GM13977 (cell line): ENCODE measurements around the gene ZBTB21.
"Not testable (repeated sequence)": the region's sequence is repeated elsewhere in the genome, so short reads cannot be mapped to it uniquely, and the experiment has no call there.

Experiments
- DNase-seq: peaks from one replicate; pipeline ENCODE4 v3.0.0; 2012; ENCODE audit warnings: low spot score
- in situ Hi-C: fragments of 300-500 bp; cut with MboI; formaldehyde crosslinking; loops from one replicate; pipeline ENCODE4 v1.12.0; 2022; ENCODE audit warnings: low sequenced_read_pairs, low pct_unique_long_range_greater_than_20kb, mixed read lengths, inconsistent platforms; ENCODE audit not compliant: unreplicated experiment
- TF ChIP-seq, protein P1 (sequence below): IDR thresholded peaks from 2 replicates; pipeline ENCODE4 v1.5.1; 2012; ENCODE audit warnings: mild to moderate bottlenecking, control low read depth; ENCODE audit not compliant: insufficient read depth; ENCODE audit errors: extremely low read depth, missing control alignments

ZBTB21 gene

GRCh38 chr21:41952568-41953248 is 57.5 kb downstream of the ZBTB21 start:
- no peak for DNase-seq

DNA sequence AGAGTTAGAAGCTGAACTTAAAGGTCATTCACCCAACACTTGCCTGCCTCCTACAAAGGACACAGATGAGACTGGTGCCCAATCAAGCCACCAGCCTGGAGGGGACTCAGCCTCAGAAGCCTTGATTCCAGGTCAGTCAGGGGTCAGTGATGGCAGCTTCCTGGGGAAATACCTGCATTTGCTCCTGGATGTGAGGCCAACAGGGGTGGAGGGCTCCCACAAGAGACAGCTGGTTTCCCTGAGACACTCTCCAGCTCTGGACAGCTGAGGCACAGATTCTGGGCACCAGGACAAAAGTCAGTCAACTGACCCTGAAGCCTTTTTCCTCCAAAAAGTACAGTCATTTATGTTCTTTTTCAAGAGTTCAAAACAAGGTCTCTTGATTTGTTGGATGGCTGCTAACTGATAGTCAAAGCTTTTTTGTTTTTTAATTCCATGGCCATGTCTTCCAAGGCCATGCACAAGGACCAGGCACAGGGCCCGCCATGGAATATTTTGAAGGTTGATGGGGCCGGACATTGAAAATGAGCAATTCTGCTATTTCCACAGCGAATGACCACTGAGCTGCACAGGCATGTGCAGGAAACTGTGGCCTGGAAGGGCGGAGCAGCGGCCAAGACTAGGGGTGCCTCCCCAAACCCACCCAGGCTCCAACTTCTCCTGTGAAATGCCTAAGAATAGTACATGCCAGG is 58.1 kb downstream of the ZBTB21 start:
- TF ChIP-seq, protein P1, sequence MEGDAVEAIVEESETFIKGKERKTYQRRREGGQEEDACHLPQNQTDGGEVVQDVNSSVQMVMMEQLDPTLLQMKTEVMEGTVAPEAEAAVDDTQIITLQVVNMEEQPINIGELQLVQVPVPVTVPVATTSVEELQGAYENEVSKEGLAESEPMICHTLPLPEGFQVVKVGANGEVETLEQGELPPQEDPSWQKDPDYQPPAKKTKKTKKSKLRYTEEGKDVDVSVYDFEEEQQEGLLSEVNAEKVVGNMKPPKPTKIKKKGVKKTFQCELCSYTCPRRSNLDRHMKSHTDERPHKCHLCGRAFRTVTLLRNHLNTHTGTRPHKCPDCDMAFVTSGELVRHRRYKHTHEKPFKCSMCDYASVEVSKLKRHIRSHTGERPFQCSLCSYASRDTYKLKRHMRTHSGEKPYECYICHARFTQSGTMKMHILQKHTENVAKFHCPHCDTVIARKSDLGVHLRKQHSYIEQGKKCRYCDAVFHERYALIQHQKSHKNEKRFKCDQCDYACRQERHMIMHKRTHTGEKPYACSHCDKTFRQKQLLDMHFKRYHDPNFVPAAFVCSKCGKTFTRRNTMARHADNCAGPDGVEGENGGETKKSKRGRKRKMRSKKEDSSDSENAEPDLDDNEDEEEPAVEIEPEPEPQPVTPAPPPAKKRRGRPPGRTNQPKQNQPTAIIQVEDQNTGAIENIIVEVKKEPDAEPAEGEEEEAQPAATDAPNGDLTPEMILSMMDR: no peak
- DNase-seq: no peak
- in situ Hi-C loops: no loop called here

More at GRCh38 chr21:41952568-41953248, 57.5 kb downstream of the ZBTB21 start:
- TF ChIP-seq, protein P1: no peak
- in situ Hi-C loops: no loop called here

GRCh38 chr21:41950941-41951351 is 59.2 kb downstream of the ZBTB21 start:
- DNase-seq: no peak
- in situ Hi-C loops: no loop called here
- TF ChIP-seq, protein P1: no peak

- DNase-seq, in situ Hi-C loops: not testable (repeated sequence)
Observed at GRCh38 chr21:41949631-41950030, 60.5 kb downstream of the ZBTB21 start.

- DNase-seq: no peak
- in situ Hi-C loops: no loop called here
- TF ChIP-seq, protein P1: no peak
Observed at GRCh38 chr21:41948901-41949300, 61.3 kb downstream of the ZBTB21 start.

DNA sequence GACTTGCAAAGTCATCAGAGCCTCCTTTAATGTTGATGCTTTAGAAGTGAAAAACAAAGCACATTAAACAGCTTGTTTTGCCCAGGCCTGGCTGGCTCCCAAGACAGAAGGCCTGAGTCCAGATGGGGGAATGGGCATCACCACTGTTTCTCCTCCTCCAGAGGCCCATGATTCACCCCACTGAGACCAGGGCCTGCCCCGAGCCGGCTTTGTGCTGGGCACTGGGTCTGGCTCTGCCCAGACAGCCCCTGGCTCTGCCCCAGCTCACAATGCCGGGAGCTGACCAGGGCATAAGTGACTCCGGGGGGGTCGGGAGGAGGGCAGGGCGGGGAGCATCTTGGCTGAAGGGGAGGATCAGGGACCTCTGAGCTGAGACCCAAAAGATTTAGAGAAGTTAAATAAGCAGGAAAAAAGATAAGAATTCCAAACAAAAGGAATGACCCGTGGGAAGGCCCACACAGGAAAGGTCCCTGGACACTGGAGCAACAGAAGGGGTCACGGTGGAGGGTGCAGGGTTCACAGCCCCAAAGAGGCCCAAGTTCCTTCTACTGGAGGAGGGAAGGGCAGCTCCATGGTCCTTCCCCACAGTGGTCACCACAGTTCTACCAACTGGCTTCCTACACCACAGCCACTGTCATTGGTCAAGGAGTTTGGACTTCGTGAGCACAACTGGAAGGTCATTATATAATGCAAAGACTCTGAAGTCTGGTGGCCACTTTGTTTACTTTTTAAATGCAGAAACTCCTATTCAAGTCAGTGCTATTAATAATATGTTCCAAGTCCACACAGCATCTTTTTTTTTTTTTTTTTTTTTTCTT is 61.9 kb downstream of the ZBTB21 start:
- in situ Hi-C loops: no loop called here
- TF ChIP-seq, protein P1: no peak
- DNase-seq: no peak

- in situ Hi-C loops: no loop called here
- no peak for DNase-seq
- TF ChIP-seq, protein P1: no peak
Observed at GRCh38 chr21:41945982-41946381, 64.2 kb downstream of the ZBTB21 start.
